ENCODE measurements around the gene CCSER1. TPM values are rescaled to one million over a fixed set of nuclear protein-coding genes. Genes with fewer than 3 reads are reported as not detected.
"Not testable (repeated sequence)": the region's sequence is repeated elsewhere in the genome, so short reads cannot be mapped to it uniquely, and the experiment has no call there.

CCSER1 gene
- polyA plus RNA-seq, 4 donors: 20.3 to 21.4 (median 20.7) TPM

GRCh38 chr4:91434631-91435030 lies 1307.4 kb downstream of the CCSER1 start:
- no peak for DNase-seq (ENCODE audit: low read depth in 4 of 4, low spot score in 3 of 4)

GRCh38 chr4:91436556-91436955 lies 1309.4 kb downstream of the CCSER1 start:
- DNase-seq (ENCODE audit: low read depth in 4 of 4, low spot score in 3 of 4): no peak

- no peak for DNase-seq (ENCODE audit: low read depth in 4 of 4, low spot score in 3 of 4)
Measured at GRCh38 chr4:91447168-91447567, 1320.0 kb downstream of the CCSER1 start.

- no peak for DNase-seq (ENCODE audit: low read depth in 4 of 4, low spot score in 3 of 4)
Measured at GRCh38 chr4:91448668-91449330, 1321.6 kb downstream of the CCSER1 start.

- DNase-seq (ENCODE audit: low read depth in 4 of 4, low spot score in 3 of 4): no peak
Measured at GRCh38 chr4:91454111-91454510, 1326.9 kb downstream of the CCSER1 start.

- DNase-seq (ENCODE audit: low read depth in 4 of 4, low spot score in 3 of 4): not testable (repeated sequence)
Measured at GRCh38 chr4:91462566-91462965, 1335.4 kb downstream of the CCSER1 start.

DNA sequence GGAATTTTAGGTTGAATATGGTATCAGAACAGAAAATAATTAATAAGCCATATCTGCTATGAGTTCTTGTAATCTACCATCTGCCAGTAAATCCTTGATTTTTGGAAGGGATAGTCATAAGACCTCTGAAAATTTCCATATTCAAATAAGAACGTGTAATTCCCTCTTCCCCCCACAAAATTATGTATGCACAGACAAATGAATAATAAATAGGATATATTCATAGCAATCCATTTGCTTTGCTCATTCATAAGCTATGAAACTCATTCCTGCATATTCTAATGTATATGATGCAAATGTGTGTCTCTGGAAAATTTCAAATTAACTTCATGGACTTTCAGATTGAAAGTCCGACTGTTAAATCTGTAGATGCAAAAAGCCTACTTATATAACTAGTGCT lies 1343.5 kb downstream of the CCSER1 start:
- no peak for DNase-seq (ENCODE audit: low read depth in 4 of 4, low spot score in 3 of 4)

DNA sequence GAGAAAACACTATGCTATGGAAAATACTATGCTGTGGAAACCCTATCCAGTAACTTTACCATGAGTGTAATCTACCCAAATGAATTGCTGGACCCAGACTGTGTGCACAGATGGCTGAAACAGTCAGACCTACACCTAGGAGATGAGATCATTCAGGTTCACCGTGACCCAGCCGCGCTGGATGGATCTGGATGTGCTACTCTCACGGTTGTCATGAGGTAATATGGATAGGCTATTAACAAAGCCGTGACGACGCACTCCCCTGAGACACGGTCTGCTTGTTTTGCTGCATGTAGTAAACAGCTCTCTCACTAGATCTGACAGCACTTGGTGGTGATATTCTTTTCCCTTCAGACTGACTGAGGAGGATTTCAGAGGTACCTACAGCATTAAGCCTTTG lies 1344.1 kb downstream of the CCSER1 start:
- no peak for DNase-seq (ENCODE audit: low read depth in 4 of 4, low spot score in 3 of 4)

GRCh38 chr4:91472046-91472445 lies 1344.9 kb downstream of the CCSER1 start:
- DNase-seq (ENCODE audit: low read depth in 4 of 4, low spot score in 3 of 4): no peak

GRCh38 chr4:91485415-91485814 lies 1358.2 kb downstream of the CCSER1 start:
- no peak for DNase-seq (ENCODE audit: low read depth in 4 of 4, low spot score in 3 of 4)

GRCh38 chr4:91488946-91489345 lies 1361.8 kb downstream of the CCSER1 start:
- no peak for DNase-seq (ENCODE audit: low read depth in 4 of 4, low spot score in 3 of 4)

DNA sequence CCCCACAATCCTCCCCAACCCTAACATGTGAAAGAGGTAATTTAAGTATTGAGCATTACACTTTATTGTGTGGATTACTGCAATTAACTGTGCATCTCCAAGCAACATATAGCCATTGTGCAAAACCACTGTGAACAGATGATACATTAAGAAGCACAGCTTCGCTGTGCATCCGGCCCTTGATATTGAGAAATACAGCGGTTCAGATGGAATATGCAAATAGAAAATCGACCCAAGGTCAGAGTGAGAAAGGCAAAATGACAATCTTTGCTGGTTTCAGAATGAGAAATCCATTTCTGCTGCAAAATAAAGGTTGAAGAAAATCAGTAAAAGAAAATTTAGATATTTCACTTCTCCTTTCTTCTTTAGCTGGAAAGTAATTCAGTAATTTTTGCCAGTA lies 1370.7 kb downstream of the CCSER1 start:
- DNase-seq (ENCODE audit: low read depth in 4 of 4, low spot score in 3 of 4): no peak

DNA sequence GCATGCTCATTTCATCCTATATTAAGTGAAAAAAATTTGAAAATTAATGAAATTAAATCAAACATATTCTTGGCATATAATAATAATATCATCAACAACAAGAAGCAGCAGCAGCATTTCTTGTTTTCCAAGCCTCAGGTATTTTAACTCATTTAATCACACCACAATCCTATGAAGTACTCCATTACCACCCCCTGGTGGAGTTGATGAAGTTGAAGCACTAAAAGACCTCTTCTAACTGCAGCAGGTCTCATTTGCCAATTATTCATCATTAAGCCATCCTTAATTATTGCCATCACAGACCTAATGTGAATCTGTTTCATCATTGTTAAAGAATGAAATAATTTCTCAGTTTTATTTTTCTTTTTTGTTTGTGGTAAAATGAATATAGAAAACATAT lies 1375.2 kb downstream of the CCSER1 start:
- no peak for DNase-seq (ENCODE audit: low read depth in 4 of 4, low spot score in 3 of 4)

GRCh38 chr4:91513326-91513725 lies 1386.1 kb downstream of the CCSER1 start:
- no peak for DNase-seq (ENCODE audit: low read depth in 4 of 4, low spot score in 3 of 4)

DNA sequence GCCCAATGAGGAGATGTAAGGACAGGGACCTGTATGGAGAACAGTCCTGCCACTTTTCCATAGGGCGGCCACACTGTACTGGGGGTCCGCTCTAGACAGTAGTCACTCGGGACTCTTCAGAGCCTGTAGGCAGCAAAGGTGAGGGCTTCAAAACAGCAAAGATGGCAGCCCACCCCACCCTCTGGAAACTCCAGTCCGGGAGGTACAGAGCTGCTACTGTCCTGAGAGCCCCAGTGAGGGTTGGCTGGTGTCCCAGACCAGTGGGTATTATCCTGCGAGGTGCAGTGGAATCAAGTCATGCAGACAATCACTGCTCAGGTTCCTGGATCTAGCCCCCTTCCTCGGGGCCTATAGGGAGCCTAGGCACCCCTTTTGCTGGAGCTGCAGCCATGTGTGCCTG lies 1392.0 kb downstream of the CCSER1 start:
- no peak for DNase-seq (ENCODE audit: low read depth in 4 of 4, low spot score in 3 of 4)

GRCh38 chr4:91525621-91526020 lies 1398.4 kb downstream of the CCSER1 start:
- no peak for DNase-seq (ENCODE audit: low read depth in 4 of 4, low spot score in 3 of 4)

DNA sequence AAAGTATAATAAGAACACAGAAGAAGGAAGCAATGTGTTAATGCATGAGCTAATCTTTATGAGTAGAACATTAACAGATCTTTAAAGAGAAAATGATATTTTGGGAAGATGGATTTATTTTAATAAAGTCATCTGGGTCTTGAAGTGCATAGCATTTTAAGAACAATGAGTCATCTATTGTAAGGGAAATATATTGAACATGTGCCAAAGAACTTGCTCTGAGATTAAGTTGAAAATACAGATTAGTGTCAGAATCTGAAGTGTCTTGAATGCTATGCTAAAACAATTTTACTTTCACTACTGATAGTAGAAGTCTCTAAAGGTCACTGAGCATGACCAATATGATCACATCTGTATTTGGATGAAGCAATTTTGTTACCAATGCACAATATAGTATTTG lies 1399.9 kb downstream of the CCSER1 start:
- no peak for DNase-seq (ENCODE audit: low read depth in 4 of 4, low spot score in 3 of 4)

- no peak for DNase-seq (ENCODE audit: low read depth in 4 of 4, low spot score in 3 of 4)
Measured at GRCh38 chr4:91567594-91567993, 1440.4 kb downstream of the CCSER1 start.

DNA sequence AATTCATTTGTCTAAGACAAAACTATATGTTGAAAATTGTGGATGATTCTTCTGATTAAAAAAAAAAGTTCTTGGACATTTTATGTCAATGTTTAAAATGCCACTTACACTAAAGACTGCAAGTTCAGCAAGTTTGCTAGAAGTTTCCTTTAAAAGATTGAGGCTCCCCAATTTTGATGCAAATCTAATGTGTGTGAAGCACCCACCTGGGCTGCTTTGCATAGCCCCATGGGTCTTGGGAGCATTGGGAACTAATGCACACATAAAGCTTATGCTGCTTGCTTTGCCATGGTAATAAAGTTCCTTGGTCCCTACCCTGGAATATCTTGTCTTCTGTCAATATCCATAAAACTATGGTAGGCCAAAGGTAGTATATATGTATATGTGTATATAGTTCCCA lies 1450.7 kb downstream of the CCSER1 start:
- DNase-seq (ENCODE audit: low read depth in 4 of 4, low spot score in 3 of 4): no peak

DNA sequence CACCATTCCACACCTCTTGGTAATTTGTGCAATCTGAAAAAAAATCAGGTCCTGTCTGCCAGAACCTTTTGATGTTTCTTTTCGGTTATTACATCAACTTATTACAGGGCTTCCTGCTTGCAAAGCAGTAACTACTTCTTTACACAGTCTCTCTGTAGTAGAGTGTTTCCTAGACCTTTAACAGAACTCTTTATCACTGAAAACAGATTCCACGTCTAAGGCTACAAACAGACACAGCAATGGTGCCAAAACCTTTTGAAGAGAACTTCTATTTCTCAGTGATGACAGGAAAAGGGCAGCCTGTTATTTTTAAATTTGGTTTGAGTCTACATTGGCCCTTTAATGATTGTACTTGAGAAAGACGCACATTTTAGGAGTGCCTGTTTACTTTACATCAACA lies 1463.1 kb downstream of the CCSER1 start:
- no peak for DNase-seq (ENCODE audit: low read depth in 4 of 4, low spot score in 3 of 4)

DNA sequence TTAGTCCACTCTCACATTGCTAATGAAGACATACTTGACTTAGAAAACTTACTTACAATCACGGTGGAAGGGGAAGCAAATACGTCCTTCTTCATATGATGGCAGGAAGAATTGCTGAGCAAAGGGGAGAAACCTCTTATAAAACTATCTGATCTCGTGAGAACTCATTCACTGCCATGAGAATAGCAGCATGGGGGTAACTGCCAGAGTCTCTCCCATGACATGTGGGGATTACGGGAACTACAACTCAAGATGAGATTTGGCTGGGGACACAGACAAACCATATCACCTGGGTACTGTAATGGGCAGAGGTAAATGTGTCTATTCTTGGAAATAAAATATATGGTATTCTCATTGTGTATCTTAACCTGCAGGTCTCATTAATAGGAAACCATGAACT lies 1464.9 kb downstream of the CCSER1 start:
- DNase-seq (ENCODE audit: low read depth in 4 of 4, low spot score in 3 of 4): no peak

- DNase-seq (ENCODE audit: low read depth in 4 of 4, low spot score in 3 of 4): no peak
Measured at GRCh38 chr4:91596718-91597117, 1469.5 kb downstream of the CCSER1 start.

DNA sequence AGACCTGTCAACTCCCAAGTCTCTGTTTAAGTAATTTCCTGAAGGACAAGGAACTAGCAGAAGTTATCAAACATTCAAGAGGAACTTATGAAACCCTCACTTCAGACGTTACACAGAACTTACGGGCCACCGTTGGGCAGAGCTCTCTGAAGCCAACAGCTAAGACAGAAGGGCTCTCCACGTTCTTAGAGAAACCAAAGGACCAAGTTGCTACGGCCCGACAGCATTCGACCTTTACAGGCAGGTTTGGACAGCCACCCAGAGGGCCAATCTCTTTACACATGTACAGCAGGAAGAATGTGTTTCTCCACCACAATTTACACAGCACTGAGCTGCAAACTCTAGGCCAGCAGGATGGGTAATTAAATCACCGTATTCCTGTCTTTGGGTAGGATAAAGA lies 1471.5 kb downstream of the CCSER1 start:
- DNase-seq (ENCODE audit: low read depth in 4 of 4, low spot score in 3 of 4): no peak

Measured in right renal pelvis (tissue), 4 donors.